Measurements from ENCODE around the gene NUP210.

DNA sequence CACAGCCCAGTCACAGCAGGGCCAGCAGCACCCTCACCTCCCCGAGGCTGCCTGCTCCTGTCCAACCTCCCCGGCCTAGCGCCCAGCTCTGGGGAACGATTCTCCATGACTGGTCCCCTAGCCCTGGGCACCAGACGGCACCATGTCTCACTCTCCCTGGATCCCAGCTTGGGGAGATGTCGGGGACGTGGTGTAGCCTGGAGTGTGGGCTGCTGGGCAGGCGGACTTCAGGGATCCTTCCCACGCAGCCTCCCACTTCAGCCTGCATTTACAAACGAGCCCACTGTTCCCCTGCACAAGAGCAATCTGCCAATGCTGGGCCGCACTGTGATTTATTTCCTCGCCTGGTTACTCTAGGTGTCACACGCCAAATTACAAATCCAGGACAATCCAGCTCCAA lies 31.3 kb downstream of the NUP210 start:
- TF ChIP-seq FOXK2 (IDR thresholded peaks at IDR 0.05) (no peak), BHLHE40 (IDR thresholded peaks at IDR 0.05; ENCODE audit: borderline replicate concordance) (no peak), NFRKB (IDR thresholded peaks at IDR 0.05) (no peak), FOXA1 (IDR thresholded peaks at IDR 0.05) (no peak), CTBP1 (IDR thresholded peaks at IDR 0.05; ENCODE audit: borderline replicate concordance) (no peak), HDGF (IDR thresholded peaks at IDR 0.05; ENCODE audit: borderline replicate concordance) (no peak), ZNF384 (IDR thresholded peaks at IDR 0.05) (no peak), ELF4 (IDR thresholded peaks at IDR 0.05) (no peak), LEF1 (IDR thresholded peaks at IDR 0.05; ENCODE audit: borderline replicate concordance) (no peak), FOXM1 (IDR thresholded peaks at IDR 0.05; ENCODE audit: borderline replicate concordance) (no peak), SP1 (IDR thresholded peaks at IDR 0.05) (no peak)

Data from HEK293T (cell line).